Stimulated activated CD4-positive, alpha-beta T cell treated with anti-CD3 and anti-CD28 coated beads, Interleukin-15, amount 100 ng/mL, for 48 hours (primary cell): ENCODE results near the gene SLAMF7.
"Not testable (repeated sequence)": the region's sequence is repeated elsewhere in the genome, so short reads cannot be mapped to it uniquely, and the experiment has no call there.

ENCODE experiments used
- DNase-seq, 2 donors: peaks; one replicate each; pipeline ENCODE4 v3.0.0-alpha.2; 2020; ENCODE audit warnings: low read depth in 2 of 2

The SLAMF7 gene

GRCh38 chr1:160774886-160775719 is 36.1 kb downstream of the SLAMF7 start:
- DNase-seq: no peak

DNA sequence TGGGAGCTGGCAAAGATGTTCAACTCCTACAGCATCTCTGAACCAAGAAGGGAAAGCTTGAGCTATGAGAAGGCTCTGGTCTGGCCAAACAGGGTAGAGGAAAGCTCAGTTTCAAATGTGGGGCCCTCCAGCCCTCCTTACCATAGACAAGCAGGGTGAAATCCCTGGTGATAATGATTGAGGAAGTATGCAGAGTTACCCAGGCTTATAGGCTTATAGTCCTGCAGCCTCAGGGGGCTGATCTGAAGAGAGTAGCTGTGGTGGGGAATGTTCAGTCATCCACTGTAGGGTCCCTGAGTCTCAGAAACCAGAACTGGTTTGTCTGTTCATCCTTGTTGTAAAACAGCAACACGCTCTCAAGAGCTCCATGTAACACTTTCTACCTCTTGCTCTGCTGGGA is 37.1 kb downstream of the SLAMF7 start:
- DNase-seq: no peak

GRCh38 chr1:160777486-160778089 is 38.5 kb downstream of the SLAMF7 start:
- DNase-seq: no peak

- DNase-seq: no peak
Measured at GRCh38 chr1:160778976-160779375, 39.9 kb downstream of the SLAMF7 start.

GRCh38 chr1:160779626-160780397 is 40.8 kb downstream of the SLAMF7 start:
- peak in 1 of 2 donors; percentile 36 for DNase-seq

- DNase-seq: no peak
Measured at GRCh38 chr1:160780398-160780755, 41.3 kb downstream of the SLAMF7 start.

GRCh38 chr1:160781186-160781766 is 42.2 kb downstream of the SLAMF7 start:
- DNase-seq: no peak

DNA sequence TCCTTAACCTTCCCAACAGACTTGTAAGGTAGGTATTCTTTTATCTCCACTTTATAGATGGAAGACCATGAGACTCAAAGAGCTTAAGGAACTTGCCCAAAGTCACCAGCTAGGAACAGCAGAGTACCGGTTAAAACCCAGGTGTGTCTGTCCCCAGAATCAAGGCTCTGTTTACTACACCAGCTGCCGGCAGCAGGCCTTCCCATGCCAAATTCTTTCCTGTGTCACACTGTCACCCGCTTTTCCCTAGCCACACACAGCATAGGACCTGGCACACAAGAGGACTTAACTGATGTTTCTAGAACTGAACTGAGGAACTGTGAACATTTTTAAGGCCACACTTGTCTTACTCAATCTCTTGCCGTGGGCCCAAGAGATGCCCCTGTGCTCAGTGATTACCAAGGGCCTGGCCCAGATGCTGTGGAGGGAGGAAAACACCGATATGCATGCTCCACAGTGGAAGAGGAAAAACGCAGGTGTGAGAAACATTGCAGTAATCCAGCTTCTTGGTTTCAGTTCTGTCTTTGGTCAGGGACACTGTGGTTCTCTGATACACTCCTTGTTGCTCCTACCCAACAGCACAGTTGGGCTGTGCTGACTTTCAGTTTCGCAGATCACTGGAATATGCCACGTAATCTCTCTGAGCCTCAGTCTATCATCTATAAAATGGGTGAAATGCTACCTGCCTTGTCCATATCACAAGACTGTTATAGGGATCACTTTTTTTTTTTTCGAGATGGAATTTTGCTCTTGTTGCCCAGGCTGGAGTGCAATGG is 43.1 kb downstream of the SLAMF7 start:
- DNase-seq: no peak

GRCh38 chr1:160782988-160783765 is 44.1 kb downstream of the SLAMF7 start:
- DNase-seq: not testable (repeated sequence)

DNA sequence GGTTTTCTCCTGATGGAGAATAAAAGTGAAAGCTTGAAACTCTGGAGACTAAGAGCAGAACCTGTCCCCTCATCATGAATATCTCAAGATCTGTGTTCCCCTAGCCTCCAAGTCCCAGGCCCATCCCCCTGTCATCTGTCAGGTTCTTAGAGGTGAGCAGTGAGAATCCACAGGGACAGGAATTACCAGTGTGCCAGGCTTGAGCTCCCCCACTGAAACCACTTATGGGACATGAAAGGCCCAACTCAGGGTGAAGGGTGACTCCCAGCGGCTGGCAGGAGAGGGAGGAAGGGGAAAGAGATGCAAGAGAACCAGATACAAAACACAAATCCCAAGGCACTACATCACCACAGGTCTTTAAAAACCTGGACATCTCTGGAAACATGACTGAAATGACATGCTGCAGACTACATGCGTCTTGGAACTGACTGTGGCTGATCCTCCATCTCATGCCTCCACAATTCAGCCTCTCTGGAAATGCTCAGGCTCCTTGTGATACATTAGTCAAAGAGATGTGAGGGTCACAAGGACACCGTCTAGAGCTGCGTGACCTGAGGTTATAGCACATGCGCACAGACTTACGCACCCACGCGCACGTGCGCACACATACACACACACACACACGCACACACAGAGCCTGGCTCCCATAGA is 50.1 kb downstream of the SLAMF7 start:
- no peak for DNase-seq

DNA sequence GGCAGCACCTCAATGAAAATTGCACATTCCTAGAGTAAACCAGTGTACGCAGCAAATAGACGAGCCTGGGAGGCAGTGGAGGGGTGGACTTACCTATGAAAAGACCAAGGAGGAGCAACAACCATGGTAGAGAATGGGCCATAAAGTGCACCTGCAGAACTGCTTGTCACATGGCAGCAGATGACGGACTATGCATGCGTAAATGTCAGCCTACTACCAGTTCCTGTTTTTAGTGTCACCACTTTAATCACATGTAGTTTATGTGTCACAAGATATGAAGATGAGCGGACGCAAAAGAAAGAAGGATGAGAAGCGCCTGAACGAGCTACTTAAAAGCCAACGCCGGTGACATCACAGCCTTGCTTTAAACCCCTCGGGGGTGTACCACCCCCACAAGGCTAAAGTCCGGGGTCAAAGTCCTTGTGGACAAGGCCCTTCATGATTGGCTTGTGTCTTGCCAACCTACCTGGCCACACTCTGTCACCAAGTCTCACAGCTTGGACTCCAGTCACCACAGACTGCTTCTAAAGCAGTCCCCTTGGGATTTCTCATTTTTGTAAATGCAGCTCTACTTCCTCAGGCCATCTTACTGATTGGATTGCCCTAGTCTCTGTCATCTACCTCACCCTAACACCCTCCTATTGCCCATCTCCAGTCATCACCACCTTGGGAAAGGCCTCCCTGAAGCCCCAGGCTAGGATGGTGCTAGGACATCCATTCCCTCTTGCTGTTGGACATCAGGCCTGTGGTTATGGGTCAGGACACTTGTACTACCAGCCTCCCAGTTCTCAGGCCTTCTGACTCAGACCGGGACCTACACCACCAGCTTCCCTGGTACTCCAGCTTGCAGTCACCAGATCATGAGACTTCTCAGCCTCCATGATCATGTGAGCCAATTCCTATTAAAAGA is 50.9 kb downstream of the SLAMF7 start:
- DNase-seq: no peak

GRCh38 chr1:160794376-160794775 is 55.3 kb downstream of the SLAMF7 start:
- DNase-seq: no peak

DNA sequence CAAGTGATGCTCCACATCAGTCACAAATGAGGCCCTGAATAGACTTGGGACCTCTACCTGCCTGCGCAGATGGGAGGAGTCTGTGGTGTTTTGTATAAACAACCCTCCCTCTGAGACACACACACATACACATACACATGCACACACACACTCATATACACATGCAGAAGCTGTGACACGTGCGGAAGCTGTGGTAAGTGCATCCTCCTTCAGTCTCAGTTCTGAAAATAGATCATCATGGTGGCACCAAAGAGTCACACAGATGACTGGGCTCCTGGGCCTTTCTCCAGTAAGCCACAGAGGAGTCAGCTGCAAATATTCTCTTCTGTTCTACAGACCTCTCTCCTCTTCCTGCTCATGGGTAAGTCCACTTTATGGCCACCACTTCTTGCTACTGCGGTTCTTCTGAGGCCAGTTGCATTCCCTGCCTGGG is 56.9 kb downstream of the SLAMF7 start, which contains the start of gene LY9:
Gene LY9 (plus strand): TSS at position 224 of the 433 bp plus-strand sequence. CDS start 14 bp downstream, at position 238.
- peak; percentile 66 to 69 for DNase-seq

DNA sequence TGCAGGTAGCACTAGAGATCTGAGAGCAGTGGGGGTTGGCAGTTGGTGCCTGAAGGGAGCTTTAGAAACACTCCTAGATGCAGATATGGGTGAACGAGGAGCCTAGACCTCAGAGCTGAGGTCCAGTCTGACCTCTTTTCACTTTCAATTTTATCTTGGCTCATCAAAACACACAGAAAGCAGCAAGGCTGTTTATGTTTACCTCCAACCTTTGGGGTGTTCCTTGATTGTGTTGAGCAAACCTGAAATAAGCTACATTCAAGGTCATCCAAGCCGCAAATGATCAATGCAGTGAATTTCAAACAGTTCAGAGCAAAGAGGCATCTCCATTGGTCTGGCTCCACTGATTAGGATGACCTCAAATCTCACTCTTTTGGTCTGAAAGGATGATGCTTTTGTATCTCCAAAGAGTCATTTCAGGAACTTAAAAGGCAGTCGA is 58.2 kb downstream of the SLAMF7 start:
- no peak for DNase-seq

- DNase-seq: peak; percentile 32 to 49
Measured at GRCh38 chr1:160797861-160798273, 58.8 kb downstream of the SLAMF7 start.

DNA sequence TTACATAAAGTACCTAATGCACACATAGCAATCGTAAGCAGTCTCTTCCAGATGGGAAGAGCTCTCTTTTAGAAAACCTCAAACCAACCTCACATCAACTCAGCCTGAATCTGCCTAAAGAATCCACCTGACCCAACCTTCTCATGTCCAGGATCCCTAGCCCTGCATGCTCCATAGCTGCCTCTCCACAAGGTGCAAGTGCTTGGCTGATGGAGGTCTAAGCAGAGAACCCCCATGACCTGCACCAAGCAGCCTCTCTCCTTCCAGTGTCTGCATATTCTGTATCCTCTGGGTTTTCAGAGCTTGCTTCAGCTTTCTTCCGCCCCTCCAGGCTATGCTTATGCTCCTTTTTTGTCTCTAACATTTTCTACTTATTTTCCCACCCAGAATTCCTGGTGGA is 59.4 kb downstream of the SLAMF7 start:
- no peak for DNase-seq

DNA sequence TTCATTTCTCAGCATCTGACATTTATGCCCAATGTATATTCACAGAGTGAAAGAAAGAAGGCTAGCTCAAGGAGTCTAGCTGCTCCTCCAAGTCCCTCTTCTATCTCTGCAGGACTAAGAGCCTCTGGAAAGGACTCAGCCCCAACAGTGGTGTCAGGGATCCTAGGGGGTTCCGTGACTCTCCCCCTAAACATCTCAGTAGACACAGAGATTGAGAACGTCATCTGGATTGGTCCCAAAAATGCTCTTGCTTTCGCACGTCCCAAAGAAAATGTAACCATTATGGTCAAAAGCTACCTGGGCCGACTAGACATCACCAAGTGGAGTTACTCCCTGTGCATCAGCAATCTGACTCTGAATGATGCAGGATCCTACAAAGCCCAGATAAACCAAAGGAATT is 60.6 kb downstream of the SLAMF7 start:
- no peak for DNase-seq

GRCh38 chr1:160800142-160800541 is 61.1 kb downstream of the SLAMF7 start:
- DNase-seq: no peak
